Right hindlimb (tissue), 1 donor: ENCODE data around the gene MEIOC.
A peak's percentile ranks its signal among the peaks of the same experiment; 100 is the strongest.
"Not testable (repeated sequence)": the region's sequence is repeated elsewhere in the genome, so short reads cannot be mapped to it uniquely, and the experiment has no call there.

Experiments
- DNase-seq: peaks from one replicate; pipeline ENCODE4 v3.0.0-alpha.2; 2018

The MEIOC gene

DNA sequence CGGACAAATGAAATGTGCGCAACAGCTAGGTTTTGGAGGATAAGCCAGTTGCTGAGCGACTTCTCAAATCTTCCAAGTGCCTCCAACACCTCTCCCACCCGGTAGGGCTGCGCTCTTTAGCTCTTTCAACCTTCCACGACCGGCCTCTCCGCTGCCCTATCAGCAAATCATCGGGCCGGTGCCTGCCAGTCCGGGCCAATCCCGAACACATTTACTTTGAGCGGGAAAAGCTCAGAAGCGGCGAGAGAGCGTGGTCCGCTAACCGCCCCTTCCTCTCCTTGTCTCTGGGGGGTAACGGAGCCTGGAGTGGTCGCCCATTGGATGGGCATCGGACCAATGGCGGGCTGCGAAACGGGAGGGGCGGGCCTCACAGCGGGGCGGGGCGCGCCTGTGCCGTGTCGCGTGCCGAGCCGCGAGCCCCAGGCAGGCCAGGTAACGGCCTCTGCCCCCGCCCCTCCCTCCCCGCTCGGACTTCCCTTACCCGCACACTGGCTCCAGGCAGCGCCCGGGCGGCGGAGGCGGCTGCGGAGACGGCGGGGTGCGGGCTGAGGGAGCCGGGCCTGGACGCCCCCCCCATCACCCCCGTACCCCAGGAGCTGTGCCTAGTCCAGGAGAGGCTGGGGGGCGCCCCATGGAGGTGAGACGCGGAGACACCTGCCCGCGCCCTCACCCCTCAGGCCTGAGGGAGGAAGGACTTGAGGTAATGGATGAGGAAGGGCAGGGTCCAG is at the start of gene MEIOC:
Gene MEIOC (plus strand): TSS at position 486 of the 728 bp plus-strand sequence. CDS start 146 bp downstream, at position 632.
- peak; percentile 52 for DNase-seq

DNA sequence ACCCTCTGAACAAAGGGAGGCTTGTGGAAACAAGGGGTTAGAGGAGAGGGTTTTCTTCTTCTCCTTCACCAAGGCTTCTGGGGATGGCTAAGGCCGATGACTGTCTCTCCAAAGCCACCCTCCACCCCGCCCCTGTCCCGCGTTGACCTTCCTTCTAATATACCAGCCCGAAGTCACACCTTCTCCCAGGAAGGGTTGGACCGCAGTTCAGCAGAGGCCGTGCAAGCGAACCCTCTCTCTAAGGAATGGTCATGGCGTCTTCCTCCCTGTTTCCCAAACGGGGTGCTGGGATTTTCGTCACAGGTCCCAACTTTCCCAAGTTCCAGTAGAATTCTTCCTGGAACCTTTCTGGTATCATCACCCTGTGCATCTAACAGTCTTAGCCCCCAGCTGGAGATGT is 49.6 kb upstream of the MEIOC start:
- DNase-seq, result no peak

DNA sequence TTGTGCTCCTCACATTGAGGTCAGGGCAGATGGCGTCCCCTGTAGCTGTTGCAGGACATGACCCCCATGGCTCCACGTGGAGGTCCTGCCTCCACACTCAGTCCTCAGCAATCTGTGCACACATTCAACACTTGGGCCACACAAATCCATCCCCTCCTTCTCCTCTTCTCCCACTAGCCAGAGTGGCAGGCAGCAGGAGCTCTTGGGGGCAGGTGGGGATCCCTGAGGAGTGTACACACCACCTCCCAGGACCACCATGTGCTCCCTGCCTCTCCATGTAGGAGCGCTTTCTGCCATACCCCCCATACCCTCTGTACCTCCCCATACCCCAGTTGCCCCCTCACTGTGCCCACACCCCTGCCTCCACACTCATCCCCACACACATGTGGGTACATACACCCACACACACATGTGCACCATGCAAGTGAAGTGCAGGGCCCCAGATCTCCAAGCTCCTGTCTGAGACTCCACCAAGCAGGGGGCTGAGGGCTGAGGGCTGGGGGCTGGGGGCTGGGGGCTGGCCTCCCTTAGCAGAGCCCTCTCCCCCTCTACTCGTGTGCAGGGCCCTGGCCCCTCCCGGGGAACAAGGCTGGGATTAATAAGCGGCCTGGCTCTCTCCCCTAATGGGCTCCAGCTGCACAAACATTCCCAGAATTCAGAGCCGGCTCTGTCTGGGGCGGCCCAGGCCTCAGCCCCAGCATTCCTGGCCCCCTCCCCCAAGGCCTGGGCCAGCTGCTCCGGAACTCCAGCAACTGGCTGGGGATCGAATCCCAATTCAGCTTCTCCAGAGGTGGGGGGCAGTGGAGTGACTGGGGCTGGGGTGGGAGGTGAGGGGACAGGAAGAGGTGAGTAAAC is 48.2 kb upstream of the MEIOC start:
- peak; percentile 88 for DNase-seq

DNA sequence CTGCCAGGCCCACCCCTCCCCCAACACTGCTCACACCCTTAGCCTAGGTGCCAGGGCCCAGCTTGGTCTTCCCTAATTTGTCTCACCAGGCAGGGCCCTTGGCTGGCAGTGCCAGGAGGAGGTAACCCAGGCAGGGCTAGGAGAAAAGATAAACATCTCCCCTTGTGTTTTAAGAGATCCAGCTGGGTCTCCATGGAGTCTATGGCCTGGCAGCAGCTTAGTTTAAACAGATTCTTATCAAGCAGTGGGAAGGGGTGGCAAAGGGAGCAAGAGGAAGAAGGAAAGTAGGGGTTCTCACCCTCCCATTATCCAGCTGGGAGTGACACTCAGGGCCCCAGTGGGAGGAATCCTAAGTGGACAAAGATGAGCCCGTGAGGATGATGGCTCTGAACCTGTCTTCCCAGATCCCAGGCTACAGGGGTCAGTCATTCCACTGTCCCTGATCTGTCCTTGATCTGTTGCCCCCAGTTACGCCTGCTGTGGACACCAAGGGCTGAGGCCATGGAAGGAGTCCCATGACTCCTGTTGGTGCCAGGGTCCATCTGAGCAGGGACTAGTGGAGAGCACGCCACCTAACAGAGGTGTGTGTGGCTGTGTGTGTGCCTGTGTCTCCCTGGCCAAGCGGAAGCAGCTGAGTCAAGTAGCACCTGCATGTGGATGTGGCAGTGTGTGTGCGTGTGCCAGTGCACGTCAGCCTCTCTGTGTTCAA is 47.4 kb upstream of the MEIOC start:
- DNase-seq, result no peak

DNA sequence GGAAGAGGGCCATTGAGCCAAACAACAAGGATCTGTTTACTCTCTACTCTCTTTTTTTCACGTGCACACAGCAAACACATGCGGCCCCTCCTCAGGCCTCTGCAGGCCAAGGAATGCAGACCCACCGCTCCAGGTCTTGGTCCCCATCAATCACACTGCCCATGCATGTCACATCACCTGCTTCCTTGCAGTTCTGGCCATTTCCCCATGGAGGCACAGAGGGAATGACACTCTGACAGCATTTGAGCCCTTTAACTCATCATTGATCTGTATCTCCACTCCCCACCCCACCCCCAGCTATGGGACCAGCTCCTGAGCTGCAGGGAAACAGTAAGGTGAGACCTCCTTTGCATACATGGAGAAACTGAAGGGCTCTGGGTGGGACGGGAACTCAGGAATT is 45.9 kb upstream of the MEIOC start:
- DNase-seq, result no peak

DNA sequence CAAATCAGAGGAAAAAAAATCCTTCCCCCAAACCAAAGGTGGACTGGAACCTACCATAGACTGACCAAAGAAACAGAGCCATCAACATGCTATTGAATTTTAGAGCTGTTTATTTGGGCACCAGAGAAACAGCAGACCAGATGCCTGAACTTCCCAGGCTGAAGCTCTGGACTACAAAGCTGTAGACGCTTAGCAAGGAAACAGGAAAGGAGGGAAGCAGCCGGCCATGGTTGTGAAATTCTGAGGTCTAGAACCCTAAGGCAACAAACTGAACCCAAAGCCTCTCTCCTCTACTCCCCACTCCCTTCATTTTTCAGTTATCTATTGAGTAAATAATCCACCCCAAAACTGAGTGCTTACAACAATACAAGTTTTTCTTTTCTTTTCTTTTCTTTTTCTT is 45.4 kb upstream of the MEIOC start:
- no peak for DNase-seq

DNA sequence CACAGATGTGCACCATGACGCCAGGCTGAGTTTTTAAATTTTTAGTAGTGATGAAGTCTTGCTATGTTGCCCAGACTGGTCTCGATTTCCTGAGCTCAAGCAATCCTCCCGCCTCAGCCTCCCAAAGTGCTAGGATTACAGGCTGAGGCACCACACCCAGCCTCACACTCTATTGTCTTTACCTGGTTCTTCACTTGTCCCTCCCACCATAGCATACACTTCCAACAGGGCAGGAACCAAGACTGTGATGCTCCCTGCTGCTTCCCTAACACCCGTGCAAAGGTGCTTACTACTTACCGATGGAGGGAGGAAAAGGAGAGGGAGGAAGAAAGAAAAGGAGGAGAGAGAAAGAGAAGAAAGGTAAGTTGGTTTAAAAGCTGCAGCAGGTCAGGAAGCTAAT is 41.4 kb upstream of the MEIOC start:
- no peak for DNase-seq

DNA sequence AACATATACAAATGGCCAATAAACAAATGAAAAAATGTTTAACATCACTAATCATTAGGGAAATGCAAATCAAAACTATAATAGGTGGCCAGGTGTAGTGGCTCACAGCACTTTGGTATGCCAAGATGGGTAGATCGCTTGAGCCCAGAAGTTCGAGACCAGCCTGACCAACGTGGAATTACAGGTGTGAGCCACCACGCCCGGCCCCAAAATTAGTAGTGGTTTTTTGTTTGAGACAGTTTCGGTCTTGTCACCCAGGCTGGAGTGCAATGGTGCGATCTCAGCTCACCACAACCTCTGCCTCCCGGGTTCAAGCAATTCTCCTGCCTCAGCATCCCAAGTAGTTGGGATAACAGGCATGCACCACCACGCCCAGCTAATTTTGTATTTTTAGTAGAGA is 37.6 kb upstream of the MEIOC start:
- DNase-seq, result not testable (repeated sequence)

DNA sequence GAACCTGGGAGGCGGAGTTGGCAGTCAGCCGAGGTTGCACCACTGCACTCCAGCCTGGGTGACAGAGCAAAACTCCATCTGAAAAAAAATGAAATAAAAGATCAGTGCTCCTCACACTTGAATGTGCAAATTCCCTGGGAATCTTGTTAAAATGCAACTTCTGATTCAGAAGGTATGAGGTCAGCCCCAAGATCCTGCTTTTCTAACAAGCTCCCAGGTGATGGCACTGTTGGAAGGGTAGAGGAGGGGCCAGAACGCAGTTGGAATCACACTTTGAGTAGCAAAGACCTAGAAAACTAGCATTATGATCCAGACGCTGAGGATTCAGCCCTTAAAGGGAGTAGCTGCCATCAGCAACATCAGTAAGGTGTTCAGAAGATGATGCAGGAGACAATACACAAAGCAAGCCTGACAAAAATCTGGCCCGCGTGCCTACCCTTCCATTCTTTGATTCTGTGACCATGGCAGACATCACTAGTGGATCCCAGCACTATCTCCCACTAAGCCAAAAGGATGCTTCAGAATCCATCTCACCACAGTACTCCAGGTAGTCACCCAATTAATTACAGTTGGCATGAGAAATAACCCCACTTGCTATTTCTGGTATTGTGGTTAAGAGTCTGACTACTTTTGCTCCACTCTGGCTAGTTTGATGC is 33.1 kb upstream of the MEIOC start:
- DNase-seq, result no peak

DNA sequence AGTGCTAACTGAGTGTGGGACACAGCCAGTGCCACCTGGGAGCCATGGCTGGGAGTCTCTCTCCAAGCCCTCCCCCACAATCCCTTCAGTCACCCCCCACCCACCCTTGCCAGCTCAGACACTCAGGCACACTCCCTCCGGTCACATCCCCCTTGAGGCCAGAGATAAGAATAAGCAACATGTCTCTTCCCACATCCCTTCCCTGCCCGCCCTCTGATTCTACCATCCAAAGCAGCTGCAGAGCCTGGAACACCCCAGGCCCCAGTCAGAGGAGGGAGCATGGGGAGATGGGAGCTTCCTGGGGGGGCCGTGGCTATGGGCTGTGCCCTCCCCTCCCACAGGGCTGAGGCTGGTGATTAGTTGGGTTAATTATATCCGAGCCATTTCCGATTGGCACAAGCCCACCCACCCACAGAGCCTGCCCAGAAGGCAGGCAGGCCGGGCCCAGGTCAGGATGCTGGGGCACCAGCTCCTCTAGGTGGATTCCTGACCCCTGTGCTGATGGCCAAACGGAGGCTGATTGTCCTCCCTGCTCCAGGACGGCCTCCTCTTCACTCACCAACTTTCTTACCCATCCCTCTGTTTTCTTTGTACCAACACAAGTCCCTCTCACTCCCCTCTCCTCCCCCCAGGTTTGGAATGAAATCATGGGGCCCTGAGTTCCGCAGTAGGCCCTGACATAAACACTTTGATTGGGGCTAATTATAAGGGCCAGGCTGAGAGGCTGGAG is 28.6 kb upstream of the MEIOC start:
- DNase-seq, result no peak

DNA sequence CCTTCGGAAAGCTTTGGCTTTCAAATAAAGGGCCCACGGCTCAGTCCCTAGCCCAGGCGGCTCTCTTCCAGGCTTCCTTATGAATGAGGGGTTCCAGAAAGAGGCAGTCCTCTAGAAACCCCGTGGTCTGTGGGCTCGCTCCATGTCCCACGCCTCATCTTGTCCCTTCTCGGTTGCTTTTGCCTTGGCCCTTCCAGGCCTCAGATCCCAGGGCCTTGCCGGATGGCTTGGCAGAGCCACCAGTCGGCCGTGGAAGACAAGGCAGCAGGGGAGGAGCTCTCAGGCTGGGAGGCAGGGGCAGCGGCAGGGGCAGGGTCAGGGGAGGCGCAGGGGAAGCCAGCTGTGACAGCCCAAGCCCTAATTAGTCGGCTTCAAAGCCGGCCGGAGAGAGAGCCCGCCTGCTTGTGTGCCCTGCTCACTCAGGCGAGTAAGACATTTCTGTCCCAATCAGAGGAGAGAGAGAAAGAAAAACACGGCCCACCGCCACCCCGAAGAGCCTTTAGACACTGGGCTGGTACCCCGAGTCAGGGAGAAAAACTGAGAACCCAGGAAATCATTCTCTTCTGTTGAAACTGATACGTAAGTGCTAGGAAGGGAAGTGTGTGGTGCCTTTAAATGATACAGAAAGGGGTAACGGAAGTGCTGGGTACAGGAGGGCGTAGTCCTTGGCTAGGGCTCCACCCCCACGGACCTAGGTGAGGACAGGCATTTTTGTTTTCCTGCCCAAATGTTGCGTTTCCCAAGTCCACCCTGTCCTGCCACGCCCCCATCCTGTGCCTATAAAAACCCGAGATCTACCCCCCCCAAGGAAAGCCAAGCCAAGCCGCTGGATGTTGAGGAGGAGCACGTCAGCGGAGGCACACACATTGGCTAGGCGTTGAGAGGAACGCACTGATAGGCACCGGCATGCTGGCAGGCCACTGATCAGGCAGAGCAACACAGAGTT is 27.8 kb upstream of the MEIOC start:
- DNase-seq, result peak; percentile 77

DNA sequence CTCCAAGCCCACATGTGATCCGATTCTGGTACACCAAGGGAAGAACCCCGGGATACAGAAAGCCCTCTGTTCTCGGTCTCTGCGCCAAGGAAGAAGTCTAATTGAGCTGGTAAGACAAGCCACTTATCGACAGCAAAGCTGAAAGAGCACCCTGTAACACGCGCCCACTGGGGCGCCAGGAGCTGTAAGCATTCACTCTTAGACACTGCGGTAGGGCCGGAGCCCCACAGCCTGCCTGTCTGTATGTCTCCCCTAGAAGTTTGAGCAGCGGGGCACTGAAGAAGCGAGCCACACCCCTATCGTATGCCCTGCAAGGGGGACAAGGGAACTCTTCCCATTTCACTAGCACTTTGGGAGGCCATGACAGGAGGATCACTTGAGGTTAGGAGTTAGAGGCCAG is 27.0 kb upstream of the MEIOC start:
- no peak for DNase-seq

DNA sequence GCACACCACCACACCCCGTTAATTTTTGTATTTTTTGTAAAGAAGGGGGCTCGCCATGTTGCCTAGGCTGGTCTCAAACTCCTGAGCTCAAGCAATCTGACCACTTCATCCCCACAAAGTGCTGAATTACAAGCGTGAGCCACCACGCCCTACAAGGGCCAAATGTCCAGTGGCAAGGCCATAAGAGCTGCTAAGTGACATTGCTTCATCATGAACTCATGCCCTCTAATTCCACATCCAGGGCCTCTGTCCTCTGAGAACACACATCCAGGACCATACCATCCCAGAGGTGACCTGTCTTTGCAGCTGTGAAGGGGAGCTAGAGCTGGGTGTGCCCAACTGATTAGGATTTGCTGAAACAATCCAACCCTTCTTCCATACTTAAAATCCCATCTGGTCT is 25.6 kb upstream of the MEIOC start:
- no peak for DNase-seq

DNA sequence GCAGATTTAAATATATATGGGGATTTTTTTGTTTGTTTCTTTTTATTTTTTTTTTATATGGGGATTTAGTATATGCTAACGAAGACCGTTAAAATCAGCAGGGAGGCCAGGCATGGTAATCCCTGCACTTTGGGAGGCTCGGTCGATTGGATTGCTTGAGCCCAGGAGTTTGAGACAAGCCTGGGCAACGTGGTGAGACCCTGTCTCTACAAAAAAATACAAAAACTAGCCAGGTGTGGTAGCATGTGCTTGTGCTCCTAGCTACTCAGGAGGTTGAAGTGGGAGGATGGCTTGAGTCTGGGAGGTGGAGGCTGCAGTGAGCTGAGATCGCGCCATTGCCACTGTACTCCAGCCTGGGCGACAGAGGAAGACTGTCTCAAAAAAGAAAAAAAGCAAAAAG is 22.3 kb upstream of the MEIOC start:
- DNase-seq, result no peak

DNA sequence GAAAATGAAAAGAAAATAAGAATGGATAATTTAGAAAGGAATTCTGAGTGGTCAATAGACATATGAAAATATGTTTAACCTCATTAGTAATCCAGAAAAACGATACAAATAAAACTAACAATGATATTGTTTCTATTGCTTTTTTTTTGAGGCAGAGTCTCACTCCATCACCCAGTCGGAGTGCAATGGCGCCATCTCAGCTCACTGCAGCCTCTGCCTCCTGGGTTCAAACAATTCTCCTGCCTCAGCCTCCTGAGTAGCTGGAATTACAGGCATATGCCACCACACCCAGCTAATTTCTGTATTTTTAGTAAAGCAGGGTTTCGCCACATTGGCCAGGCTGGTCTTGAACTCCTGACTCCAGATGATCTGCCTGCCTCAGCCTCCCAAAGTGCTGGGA is 21.9 kb upstream of the MEIOC start:
- not testable (repeated sequence) for DNase-seq

DNA sequence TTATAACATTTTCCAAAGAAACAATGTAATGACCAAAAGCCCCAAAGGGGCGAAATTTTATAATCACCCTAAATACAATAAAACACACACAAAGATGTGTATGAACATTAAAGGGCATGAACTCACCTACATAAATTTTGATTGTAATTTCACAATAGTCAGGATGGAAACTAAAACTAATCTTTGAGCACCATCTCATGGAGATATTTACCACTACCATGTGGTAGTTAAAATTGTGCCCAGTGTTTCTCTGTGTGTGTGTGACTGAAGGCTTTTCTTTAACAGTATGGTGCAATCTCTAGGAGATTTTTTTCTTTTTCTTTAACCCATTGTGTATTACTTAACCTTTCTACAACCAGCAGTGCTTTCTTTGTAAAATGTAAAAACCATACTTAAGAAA is 19.7 kb upstream of the MEIOC start:
- DNase-seq, result no peak

DNA sequence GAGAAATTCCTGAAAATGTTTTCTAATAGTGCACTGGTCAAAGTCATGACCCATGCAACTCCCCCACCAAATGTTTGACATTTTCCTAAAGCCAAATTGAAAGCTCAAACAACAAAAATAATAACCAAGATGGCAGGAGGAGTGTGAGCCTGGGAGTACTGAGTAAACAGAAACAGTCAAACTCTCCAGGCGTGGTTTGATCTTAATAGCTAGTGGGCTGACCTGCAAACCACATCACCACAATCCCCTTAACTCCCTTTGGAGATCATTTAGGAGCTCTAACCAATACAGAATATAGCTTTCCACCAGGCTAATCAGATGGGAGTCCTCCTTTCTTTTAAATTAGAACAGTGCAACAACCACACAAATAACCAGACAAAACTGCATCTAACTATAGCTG is 19.2 kb upstream of the MEIOC start:
- no peak for DNase-seq

DNA sequence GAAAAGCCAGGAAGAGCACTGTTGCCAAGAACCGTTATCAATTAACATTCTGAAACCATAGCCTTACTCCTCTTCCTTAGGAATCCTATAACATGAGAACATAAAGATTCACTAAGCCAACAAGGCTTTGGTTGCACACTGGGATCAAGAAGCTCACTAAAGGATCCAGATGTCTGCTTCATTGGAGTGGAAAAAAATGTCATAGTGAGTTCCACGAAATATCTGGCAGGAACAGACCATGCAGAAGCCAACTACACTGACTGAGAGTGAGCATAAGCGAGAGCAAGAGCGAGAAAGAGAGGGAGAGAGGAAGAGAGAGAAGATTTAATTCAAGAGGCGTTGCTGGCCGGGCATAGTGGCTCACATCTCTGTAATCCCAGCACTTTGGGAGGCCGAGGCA is 13.4 kb upstream of the MEIOC start:
- DNase-seq, result peak; percentile 88

DNA sequence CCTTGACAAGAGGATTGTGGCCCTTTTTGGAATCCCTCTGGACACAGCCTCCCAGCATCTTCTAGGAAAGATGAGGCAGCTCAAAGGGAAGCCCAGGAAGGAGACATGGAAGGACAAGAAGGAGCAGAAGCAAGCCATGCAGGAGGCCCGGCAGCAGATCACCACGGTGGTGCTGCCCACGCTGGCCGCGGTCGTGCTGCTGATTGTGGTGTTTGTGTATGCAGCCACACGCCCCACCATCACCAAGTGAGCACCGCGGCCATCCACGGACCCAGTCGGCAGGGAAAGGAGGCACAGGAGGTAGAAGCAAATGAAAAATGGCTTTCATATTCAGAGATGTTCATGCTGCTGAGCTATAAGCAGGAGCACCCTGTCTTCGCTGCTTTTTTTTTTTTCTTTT is 10.9 kb upstream of the MEIOC start:
- no peak for DNase-seq

DNA sequence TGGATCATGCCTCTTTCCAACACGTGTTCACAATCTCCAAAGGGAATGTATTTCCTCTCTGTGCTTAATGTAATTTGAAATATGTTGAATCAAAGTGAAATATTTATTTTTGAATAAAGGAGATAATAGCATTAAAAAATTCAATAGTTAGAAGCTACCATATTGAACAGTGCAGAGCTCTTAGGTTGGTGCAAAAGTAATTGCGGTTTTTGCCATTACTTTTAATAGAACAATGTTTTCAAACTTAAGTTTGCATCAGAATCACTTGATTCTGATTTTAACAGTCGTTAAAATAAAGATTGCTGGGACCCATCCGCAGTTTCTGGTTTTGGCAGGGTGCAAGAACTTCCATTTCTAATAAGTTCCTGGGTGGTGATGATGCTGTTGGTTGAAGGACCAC is 10.0 kb upstream of the MEIOC start:
- no peak for DNase-seq

DNA sequence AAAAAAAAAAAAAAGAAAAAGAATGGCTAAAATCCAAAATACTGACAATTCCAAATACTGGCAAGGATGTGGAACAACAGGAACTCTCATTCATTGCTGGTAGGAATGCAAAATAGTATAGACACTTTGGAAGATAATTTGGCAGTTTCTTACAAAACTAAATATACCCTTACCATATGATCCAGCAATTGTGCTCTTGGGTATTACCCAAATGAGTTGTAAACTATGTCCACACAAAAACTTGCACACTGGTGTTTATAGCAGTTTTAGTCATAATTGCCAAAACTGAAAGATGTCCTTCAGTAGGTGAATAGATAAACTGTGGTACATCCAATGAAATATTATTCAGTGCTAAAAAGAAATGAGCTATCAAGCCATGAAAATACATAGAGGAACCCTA is 8.5 kb upstream of the MEIOC start:
- DNase-seq, result no peak
